Brain microvascular endothelial cell (primary cell): ENCODE data around the gene CAMK2A.
A peak's percentile ranks its signal among the peaks of the same experiment; 100 is the strongest.

Source experiments
- DNase-seq: peaks from one replicate; pipeline ENCODE4 v3.0.0-alpha.2; 2020
- H3K27ac ChIP-seq: fragments of 250-450 bp; sonication (Bioruptor Pico); 2 replicates; pipeline ENCODE4 v1.5.1; 2020; ENCODE audit warnings: mild to moderate bottlenecking, moderate library complexity
- H3K27me3 ChIP-seq: fragments of 250-450 bp; sonication (Bioruptor Pico); replicated peaks from 2 replicates; pipeline ENCODE4 v1.5.1; 2020; ENCODE audit warnings: mild to moderate bottlenecking
- H3K36me3 ChIP-seq: fragments of 250-450 bp; sonication (Bioruptor Pico); replicated peaks from 2 replicates; pipeline ENCODE4 v1.5.1; 2020; ENCODE audit warnings: mild to moderate bottlenecking
- H3K4me3 ChIP-seq: 2 replicates; pipeline ENCODE4 v1.5.1; 2011; ENCODE audit warnings: low read depth, mild to moderate bottlenecking, control low read depth, low read length, moderate library complexity
- CTCF ChIP-seq: IDR thresholded peaks from 2 replicates; pipeline ENCODE4 v1.5.1; 2011; ENCODE audit warnings: low read depth, mild to moderate bottlenecking, moderate library complexity, low read length, control low read depth, inconsistent platforms; ENCODE audit errors: missing control alignments
- in situ Hi-C: cut with HindIII; loops from 2 replicates; pipeline ENCODE4 v1.10.0; 2017; ENCODE audit warnings: low sequenced_read_pairs, low pct_ligation_motif_present

The CAMK2A gene

GRCh38 chr5:150285114-150285513, 4.5 kb downstream of the CAMK2A start:
- Histone ChIP-seq H3K27me3 (no peaks in the 10 kb centered on the region), H3K36me3 (no peaks in the 10 kb centered on the region), H3K27ac (no peak overlapping the region), H3K4me3 (no peak overlapping the region)
- in situ Hi-C loops, result no loop called here
- DNase-seq, result peak; percentile 22
- no peak for TF ChIP-seq CTCF

- no peaks in the 10 kb centered on the region for H3K27me3 ChIP-seq
- H3K4me3 ChIP-seq, result no peak overlapping the region
- H3K36me3 ChIP-seq, result no peaks in the 10 kb centered on the region
- H3K27ac ChIP-seq, result no peak overlapping the region
- in situ Hi-C loops, result no loop called here
- TF ChIP-seq CTCF, result no peak
- no peak for DNase-seq
Observed at GRCh38 chr5:150284311-150284710, 5.3 kb downstream of the CAMK2A start.

DNA sequence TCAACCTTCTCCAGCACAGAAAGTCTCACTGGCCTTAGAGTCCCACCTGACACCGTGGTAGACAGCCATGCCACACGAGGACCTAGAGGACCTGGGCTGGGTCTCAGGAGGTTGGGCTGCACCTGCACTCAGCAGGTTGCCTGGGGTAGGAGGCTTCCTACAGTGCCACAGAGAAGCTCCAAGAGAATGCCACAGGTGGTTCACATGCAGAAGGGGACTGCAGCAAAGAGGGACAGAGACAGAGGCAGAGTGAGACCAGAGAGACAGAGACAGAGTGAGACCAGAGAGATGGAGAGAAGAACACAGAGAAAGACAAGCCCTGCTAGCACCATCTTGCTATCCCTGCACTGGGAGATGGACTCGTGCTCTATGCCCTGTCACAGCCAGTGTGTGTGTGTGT, 5.7 kb downstream of the CAMK2A start:
- Histone ChIP-seq H3K27ac (no peak overlapping the region), H3K27me3 (no peaks in the 10 kb centered on the region), H3K4me3 (no peak overlapping the region), H3K36me3 (no peaks in the 10 kb centered on the region)
- no peak for DNase-seq
- in situ Hi-C loops, result no loop called here
- TF ChIP-seq CTCF, result no peak

DNA sequence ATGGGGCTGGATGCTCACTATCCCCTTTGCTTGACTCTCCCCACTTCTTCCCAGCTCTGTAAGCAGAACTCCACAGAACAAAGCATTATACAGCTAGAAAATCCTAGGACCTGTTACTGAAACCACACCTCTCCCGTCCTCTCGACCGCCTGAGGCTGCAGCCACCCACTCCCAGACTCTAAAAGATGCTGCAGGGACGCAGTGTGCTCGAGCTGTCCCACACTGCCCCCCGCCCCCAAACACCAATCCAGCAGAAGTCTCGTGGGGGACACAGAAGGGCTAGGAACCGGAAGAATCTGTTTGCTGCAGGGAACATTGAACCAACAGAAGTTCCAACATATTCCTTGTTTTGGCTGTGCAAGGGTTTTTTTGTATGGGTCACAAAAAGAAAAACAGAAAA, 7.6 kb downstream of the CAMK2A start:
- no peak overlapping the region for H3K27ac ChIP-seq
- in situ Hi-C loops, result no loop called here
- no peak for DNase-seq
- H3K27me3 ChIP-seq, result no peaks in the 10 kb centered on the region
- no peak for TF ChIP-seq CTCF
- no peaks in the 10 kb centered on the region for H3K36me3 ChIP-seq
- no peak overlapping the region for H3K4me3 ChIP-seq

DNA sequence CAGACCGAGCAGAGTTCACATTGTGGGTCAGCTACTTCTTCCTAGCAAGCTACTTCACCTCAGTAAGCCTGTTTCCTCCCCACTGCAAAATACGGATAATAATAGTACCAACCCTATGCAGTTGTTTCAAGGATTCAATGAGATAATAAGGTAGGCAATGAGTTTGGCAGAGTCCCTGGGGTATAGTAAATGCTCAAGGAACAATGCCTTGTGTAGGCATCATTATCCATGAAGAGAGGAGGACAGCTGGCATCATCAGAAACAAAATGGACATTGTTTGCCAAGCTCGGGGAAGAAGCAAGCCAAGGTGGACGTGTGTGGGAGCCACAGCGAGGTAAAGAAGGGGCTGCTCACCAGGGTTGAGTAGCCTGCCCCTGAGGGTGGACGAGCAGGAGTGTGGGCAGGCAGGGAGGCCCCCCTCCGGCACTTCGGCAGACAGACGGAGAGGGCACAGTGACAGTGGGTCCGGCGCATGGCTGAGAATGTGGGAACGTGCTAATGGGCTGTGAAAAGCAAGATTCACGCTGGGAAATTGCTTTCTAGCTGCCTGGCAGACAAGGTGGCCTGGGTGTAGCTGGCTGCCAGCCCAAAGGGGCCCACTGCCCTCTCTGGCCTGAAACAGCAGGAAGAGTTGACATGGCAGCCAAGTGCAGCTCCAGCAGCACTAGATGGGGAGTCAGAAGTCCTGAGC, 10.1 kb downstream of the CAMK2A start:
- Histone ChIP-seq H3K27ac (no peak overlapping the region), H3K27me3 (no peaks in the 10 kb centered on the region), H3K4me3 (no peak overlapping the region), H3K36me3 (no peaks in the 10 kb centered on the region)
- TF ChIP-seq CTCF, result no peak
- in situ Hi-C loops, result no loop called here
- DNase-seq, result no peak

- TF ChIP-seq CTCF, result no peak
- no peaks in the 10 kb centered on the region for H3K27me3 ChIP-seq
- H3K27ac ChIP-seq, result no peak overlapping the region
- in situ Hi-C loops, result no loop called here
- no peak overlapping the region for H3K4me3 ChIP-seq
- peak; percentile 79 for DNase-seq
- H3K36me3 ChIP-seq, result no peaks in the 10 kb centered on the region
Observed at GRCh38 chr5:150278916-150279315, 10.7 kb downstream of the CAMK2A start.
